CD4-positive, alpha-beta T cell treated with Interleukin-10 for 1 hour (primary cell): Measurements from ENCODE around the gene YWHAG.
"Not testable (repeated sequence)": the region's sequence is repeated elsewhere in the genome, so short reads cannot be mapped to it uniquely, and the experiment has no call there.

Experiments used
- DNase-seq: peaks from one replicate; pipeline ENCODE4 v3.0.0-alpha.2; 2020

Gene YWHAG

DNA sequence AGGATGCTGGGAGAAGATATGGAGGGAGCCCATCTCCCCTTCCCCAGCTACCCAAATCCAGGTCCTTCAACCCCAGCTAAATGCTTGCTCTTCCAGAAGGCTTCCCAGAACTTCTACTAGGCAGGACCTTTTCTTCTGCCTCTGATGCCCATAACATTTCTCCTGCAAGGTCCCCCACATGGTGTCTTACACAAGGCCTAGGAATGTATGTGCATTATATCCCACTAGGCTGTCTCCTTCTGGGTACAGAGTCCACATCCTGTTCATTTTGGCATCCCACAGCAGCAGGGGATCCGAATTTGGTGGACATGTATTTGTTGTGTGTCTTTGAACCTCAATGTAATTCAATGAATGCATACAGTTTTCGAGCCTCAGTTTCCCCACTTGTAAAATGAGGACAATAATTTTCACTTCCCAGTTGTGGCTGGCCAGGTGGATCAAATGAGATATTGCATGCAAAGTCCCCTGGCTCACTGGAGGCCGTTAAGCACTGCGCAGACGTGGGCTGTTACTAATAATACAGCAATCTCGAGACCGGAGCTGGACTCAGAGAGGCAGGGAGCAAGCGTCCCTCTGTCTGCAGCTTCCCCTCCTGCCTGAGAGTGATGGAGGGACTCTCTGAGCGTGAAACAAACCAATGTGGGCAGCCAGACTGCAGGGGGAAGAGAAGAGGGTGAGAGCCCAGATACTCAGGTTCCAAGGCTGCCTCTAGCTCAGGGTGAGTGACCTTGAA is 18.6 kb upstream of the YWHAG start:
- DNase-seq: no peak

DNA sequence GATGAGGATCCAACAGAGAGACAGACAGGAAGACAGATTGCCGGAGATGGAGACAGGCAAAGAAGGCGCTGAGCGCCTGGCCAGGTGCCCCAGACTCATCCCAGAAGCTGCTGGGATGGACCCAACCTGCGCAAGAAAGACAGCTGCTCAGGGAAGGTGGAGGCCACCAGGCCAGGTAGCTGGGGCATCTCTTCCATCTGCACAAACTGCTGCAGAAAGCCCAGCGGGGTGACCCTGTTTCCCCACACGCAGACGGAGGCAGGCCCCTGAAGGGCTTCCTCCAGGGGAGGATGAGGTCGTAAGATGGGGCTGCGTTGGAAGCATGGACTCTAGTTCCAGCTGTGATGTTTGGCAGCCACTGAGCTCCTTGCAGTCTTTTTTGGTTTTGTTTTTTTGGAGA is 16.5 kb upstream of the YWHAG start:
- DNase-seq: no peak

DNA sequence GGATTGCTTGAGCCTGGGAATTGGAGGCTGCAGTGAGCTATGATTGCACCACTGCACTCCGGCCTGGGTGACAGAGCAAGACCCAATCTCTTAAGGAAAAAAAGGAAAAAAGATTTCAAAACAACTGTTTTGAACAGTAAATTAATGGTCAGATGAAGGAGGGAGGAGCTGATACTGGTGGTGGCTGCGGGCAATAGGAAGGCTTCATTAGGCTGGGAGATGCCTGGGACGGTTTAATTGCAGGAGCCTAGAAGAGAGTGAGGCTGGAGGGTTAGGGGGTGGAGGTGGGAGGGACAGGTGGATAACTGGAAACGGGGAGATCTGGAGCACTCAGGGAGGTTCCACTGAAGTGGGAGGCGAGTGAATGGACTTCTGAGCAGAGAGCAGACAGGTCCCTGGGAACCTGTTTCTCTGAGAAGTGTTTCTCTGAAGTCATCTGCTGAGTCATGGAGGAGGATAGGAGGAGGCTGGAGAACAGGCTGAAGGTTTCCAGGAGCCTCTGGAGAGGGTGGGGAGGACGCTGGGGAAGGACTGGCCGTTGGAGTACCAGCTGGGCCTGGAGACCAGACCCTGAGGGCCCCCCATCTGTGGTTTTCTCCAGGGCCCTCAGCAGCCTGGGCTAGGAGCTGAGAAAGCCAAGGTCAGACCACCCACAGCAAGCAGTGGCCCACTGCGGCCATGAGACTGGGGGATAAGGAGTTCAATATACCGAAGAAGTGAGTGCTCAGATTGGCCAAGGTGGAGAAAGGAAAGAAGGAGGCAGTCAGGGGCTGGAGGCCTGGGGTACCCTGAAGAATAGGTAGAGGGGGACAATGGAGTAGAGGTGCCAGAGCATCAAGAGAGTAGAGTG is 14.4 kb upstream of the YWHAG start:
- DNase-seq: no peak

DNA sequence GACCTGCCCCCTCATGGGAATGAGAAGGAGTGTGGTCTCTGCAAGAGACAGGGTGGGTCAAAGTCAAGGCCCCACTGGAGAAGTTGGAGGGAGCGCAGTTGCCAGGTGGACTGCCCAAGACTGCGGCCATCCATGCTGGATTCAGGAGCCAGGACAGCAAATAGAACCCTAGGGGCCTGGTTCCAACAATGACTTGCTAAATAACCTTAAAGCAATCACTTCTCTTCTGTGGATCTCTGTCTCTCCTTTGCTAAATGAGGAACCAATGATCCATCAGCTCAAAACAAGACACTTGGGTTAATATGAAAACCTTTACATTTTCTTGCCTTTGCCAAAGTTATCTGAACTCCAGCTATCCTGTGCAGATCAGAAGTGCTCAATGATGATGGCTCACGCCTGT is 12.6 kb upstream of the YWHAG start:
- no peak for DNase-seq

DNA sequence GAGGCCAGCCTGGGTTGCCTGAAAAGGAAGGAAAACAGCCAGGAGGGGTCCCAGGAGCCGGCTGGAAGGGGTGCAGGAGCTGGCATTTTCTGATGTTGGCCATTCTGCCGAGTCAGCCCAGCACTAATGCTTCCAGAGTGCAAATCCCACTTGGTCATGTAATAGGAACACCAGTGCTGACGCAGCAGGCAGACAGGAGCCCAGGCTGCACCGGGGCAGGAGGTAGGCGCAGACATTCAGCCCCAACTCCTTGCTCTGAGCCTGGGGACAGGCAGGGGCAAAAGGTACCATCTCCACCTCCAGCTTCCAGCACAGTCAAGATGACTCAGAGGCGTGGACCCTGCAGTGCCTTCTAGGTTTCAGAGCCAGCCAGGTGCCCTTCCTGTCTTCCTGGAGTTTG is 10.2 kb upstream of the YWHAG start:
- DNase-seq: no peak

DNA sequence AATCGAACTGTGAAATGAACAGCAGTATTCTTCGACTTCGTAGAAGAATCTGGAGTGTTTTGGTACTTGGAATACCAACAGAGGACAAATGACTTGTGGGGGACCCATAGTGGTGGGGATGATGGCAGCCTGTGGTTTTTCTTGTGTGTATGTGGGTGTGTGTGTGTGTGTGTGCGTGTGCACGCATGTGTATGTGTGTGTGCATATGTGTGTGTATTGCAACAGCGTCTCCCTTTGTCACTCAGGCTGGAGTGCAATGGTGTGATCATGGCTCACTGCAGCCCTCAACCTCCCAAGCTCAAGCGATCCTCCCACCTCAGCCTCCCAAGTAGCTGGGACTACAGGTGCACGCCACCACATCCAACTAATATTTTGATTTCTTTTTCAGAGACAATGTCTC is 9.4 kb upstream of the YWHAG start:
- DNase-seq: no peak

DNA sequence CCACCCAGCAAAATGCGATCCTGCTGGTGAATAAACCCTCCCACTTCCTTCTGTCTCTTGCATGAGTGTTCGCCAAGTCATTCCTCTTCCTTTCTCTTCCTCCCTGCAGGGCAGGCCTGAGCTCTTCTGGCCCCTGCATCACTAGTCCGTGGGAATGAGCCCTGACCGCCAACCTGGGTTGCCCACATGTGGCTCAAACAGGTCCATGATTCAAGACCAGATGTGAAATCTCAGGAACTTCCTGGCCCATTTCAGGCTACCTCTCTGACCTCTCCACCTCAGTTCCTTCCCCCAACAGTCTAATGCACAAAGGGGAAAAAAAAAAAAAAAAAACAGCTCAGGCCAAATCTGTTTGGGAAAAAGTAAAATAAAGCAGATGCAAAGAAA is 5.4 kb upstream of the YWHAG start:
- DNase-seq: no peak

DNA sequence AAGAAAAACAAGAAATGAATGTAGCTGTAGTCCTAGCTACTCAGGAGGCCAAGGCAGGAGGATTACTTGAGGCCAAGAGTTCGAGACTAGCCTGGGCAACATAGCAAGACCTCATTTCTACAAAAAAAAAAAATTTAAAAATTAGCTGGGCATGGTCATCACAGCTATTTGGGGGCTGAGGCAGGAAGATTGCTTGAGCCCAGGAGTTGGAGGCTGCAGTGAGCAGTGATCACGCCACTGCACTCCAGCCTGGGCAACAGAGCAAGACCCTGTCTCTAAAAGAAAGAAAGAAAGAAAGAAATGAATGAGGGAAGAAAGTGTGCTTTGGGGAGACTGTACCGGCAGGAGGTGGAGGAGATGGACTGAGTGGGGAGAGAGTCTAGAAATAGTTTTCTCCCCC is 5.0 kb upstream of the YWHAG start:
- DNase-seq: not testable (repeated sequence)

DNA sequence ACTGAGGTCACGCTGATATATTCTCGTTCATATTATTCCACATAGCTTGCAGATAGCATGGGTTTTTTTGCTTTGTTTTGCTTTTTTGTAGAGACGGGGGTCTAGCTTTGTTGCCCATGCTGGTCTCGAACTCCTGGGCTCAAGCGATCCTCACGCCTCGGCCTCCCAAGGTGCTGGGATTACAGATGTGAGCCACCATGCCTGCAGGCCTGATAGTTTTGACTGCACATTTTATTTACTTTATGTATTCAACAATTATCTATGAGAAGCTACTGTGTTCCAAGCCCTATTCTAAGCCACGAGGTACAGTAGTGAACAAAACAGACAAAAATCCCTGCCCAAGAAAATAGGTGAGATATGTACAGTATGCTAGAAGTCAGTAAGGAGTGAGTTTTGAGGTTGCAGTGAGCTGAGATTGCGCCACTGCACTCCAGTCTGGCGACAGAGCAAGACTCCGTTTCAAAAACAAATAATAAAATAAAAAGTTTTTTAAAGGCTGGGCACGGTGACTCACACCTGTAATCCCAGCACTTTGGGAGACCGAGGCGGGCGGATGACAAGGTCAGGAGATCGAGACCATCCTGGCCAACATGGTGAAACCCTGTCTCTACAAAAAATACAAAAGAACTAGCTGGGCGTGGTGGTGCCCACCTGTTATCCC is 1.3 kb upstream of the YWHAG start:
- no peak for DNase-seq

DNA sequence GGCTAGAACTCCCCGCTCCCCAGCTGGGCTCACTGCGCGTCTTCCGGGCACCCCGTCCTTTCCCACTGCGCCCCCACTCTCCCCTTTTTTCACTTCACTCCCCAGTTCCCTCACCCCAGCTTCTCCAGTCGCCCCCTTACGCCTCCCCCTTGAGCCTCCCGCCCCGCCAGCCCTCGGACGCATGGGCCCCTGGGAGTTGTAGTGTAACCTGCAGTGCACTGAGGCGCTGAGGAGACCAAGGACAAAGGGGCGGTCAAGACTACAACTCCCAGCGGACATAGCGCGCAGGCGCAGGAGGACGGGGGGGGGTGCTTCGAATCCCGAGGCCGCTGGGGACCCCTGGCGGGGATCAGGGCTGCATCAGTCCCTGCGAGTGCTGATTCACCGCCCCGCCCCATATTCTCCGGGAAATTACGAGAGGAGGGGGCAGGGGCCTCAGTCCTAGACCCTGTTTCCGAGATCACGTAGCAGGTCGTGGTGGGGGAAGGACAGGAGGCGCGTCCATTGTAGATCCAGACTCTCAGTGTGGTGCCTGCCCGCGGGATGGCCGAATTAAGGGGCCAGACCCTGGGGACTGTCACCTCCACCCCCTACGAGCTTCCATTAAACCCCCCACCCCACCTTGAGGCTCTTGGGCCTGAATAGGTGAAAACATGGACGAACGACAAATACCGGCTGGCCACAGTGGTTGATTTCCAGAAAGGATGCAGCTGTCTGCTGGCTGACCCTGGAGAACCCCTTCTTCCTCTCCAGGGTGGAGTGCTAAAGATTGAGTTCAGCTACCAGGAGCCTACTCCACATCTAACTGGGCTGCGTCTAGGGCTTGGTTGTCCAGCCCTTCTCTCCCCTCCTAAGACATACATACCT is 553 bp upstream of the YWHAG start:
- DNase-seq: peak; percentile 98

DNA sequence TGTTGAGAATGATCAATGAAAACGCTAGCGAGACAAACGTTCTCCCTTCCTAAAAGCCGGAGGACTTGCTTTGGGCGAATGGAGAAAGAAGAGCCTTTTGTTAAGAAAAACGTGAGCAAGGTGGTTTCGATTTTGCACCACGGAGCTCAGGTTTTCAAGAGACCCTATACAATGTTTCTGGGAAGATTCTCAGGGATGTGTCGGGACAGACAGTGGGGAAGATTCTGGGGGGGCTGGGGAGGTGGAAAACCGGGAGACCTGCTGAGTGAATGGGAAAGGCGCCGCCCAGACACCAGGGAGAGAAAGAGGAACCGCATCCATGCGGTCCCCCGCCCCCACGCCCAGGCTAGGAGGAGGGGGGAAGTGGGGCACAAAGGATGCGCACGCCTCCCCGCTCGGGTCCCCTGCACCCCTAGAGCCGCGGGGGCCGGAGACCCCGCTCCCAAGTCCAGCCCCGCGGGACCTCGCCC is 745 bp downstream of the YWHAG start:
- peak; percentile 41 for DNase-seq

DNA sequence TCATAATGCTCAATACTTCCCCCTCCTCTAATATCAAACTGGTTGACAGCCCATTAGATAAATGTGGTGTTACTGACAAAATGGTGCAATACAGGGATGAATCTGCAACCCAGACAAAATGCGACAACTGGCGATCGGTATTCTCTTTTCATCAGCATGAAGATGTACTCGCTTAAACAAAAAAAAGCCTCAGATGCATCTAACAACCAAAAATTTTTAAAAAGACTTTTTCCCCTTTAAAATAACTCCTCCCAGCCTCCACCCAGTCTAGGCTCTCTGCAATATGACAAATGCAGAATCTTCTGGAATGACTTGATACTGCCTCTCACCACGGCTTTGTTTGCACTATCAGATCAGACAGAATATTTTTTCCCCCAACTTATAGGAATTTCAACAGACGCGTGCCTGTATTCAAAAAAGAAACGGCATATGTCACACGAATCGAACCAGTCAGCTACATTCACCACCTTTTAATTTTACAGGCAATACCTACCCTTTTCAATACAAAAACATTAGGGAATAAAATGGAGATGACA is 1.2 kb downstream of the YWHAG start:
- DNase-seq: no peak

DNA sequence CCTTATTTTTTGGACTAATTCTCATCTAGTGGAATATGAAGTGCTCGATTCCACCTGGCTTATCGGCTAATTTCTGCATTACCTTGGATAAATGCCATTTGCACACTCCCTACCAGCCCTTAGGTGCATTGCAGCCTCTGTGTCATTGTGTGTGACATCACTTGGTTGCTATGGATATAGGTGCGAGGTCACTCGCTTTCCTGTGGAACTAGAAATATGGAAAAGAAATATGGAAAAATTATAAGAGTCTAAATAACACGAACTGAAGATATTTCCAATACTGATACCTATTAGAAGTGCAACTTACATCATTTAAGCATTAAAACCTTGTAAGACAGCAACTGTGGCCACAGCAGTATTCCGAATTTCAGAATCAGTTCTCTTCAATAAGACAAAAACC is 2.0 kb downstream of the YWHAG start:
- DNase-seq: no peak

DNA sequence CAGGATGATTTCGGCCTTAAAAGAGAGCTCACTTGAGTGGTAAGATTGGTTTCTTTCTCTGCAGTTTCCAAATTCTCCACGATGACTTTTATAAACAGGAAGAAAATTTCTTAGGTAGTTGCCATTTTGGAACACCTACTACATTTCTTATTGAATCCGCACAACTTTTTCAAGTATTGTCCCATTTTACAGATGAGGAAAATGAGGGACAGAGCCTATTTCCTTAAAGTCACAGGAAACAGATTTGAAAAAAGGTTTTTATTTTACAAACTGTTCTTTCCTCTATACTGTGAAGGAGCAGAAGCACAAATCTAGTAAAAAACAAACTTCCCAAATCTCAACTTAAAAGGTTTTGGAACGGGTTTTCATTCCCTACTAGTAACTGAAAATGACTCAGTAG is 2.7 kb downstream of the YWHAG start:
- DNase-seq: no peak

DNA sequence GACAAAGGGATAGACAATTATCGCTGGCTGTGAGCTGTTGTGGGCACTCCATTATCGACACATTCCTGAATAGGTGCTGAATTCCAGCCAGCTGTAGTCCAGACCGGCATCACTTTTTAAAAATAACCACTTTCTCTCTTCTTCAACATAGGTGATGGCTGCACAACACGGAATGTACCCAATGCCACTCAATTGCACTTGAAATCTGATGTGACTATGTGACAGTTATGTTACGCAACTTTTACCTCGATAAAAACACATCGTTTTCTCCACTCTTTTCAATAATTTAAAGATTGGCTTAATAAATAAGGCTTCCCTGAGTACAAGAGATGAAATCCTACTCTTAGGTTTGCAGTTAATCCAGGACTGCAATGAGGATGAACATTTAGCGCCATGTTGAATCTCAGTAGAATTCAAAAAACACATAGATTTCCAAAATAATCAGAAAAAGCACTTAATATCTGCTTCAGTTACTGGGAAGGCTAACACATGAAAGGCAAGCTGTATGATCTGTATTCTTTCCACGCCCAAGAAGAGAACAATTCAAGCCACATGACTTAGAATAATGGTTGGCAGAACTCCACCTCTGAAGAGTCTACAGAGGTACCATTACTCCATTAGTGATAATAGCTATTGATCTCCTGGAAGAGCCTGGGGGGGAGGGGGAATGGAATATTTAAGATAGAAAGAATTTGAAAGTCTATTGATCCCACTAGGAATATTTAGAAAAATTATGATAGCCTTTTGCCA is 3.6 kb downstream of the YWHAG start:
- DNase-seq: no peak

DNA sequence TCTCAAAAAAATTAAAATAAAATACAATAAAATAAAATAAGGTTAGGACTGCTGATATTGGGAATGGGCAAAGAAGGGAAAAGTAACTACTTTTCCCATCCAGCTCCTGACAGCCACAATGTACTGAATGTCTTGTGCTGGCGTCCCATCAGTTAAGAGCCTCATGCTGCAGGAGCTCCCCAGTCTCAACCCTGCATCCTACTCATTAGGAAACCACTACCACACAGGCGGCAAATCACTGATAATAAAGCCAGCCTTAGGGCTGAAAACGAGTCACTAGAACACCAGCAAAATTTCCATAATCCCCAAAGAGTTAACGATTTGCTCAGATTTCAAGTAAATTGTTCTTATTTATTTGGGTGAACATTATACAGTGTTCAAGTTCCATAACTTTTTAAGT is 4.3 kb downstream of the YWHAG start:
- no peak for DNase-seq

DNA sequence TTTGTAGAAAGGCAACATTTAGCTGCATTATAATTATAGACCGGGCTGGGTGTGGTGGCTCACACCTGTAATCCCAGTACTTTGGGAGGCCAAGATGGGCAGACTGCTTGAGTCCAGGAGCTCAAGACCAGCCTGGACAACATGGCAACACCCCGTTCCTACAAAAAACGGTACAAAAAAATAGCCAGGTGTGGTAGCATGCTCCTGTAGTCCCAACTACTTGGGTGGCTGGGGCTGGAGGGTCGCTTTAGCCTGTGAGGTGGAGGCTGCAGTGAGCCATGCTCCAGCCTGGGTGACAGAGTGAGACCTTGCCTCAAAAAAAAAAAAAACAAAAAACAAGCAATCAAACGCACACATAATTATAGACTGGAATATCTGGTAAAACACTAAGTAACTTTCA is 5.0 kb downstream of the YWHAG start:
- no peak for DNase-seq

DNA sequence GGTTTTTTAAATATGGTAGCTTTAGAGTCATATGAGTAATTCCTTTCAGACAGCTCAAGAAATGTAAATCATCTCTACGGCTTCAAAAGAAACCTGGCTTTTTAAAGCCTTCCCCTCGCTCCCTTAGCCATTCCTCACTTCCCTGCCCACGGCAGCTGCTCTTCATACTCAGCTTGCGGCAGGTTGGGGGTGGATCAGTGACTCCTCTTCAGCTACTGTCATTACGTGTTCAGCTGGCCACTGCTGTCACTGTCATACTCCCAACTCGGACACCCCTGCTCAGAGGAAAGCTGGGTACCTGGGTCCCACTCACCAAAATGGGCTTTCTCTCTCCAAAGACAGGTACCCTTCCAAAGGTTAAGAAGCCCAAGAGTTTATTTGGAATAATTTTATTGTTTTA is 6.6 kb downstream of the YWHAG start:
- no peak for DNase-seq

DNA sequence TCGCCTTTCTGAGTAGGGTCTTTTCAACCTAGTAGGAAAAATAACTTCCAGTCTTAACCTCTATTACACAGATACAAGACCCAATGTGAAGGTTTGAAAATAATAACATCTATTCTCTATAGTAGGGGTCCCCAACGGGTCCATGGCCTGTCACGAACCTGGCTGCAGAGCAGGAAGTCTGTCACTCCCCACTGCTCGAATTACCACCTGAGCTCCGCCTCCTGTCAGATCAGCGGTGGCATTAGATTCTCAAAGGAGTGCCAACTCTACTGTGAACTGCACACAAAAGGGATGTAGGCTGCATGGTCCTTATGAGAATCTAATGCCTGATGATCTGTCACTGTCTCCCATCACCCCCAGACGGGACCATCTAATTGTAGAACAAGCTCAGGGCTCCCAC is 7.4 kb downstream of the YWHAG start:
- no peak for DNase-seq

DNA sequence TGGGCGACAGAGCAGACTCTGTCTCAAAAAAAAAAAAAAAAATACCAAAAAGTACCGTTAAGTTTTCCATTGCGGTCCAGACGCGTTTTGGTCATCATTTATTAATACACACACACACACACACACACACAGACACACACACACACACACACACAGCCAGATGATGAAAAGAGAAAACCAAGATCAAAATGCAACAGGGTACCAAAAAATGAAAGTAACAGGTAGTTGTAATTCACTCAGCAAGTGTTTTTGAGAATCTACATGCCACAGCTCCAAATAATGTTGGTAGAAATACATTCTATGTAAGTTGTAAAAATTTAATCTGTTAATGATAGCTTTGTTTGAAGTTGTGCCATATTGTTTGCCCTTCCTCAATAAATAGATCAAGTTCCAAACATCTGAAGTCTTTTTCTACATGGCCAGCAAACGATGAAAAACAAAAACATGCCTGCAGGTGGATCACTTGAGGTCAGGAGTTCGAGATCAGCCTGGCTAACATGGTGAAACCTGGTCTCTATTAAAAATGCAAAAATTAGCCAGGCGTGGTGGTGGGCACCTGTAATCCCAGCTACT is 9.4 kb downstream of the YWHAG start:
- DNase-seq: no peak

DNA sequence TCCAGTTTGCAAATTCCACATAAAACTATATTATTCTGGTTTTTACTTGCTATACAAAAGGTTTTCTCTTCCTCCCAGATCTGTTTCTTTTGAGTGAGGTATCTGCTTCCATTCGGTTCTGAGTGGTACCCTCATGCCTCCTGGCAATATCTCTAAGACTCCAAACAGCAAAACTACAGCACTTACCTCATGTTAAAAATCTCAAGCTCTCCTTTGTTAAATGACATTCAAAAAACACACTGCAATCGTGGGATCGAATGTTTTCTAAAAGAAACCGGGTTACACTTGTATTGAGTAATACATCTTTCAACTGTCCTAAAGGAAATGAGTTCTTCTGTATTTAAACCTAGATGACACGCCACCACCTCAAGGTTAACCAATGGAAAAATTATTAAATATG is 11.1 kb downstream of the YWHAG start:
- no peak for DNase-seq

DNA sequence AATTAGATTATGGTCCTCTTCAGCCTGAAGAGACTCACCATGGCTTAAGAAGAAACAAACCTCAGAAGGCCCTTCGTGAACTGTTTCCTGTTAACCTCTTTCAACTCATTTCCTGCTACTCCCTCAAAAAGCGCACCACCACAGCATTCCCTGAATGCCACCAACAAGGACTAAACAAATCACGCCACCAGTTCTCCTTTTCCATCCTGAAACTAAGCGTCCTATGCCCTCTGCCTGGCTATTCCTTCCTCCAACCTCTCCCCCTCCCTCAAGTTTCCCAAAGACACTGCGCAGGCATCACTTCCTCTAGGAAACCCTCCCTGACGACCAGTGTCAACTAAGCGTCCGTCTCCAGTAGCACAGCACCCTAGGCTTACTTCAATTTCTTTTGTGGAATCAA is 12.0 kb downstream of the YWHAG start:
- DNase-seq: no peak
